HG03097 (cell line): ENCODE results near the gene DNAH10.

Source experiments
- ATAC-seq: cut with Tn5 transposase; IDR thresholded peaks from one replicate; pipeline ENCODE4 v1.9.1; 2021; ENCODE audit not compliant: unreplicated experiment, low FRiP score

The DNAH10 gene

DNA sequence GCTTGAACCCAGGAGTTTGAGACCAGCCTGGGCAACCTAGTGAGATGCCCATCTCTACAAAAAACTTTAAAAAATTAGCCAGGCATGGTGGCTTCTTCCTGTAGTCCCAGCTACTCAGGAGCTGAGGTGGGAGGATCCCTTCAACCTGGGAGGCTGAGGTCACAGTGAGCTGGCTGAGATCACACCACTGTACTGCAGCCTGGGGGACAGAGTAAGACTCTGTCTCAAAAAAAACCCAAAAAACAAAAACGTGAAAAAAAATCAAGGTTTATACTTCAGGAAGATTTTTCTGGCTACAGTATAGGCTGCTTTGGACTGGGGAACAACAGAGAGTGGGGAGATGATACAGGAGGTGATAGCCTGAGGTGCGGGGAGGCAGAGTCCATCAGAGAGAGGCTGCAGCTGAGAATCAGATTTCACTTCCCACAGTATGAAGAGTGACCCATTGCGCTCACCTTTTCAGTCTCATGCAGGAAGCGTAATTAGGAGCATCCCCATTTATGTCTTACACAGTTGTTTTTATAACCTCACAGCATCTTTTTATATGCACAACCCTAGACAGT is 28.9 kb downstream of the DNAH10 start:
- no peak for ATAC-seq

DNA sequence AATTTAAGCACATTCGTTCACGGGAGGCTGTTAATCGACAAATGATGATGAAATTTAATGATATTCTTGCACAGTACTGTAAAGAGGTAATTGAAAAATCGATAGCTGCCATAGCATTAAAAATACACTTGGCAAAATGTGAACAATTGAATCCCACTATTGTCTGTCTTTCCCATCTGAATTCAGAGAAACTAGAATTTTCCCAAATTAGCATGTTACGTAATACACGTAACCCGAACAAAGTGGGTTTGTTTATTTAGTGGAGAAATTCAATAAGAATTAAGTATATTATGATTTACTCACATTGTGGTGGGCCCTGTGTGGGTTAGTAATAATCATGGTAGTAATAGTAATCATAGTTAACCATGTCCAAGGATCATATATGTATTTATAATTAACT is 31.9 kb downstream of the DNAH10 start:
- ATAC-seq, result no peak

DNA sequence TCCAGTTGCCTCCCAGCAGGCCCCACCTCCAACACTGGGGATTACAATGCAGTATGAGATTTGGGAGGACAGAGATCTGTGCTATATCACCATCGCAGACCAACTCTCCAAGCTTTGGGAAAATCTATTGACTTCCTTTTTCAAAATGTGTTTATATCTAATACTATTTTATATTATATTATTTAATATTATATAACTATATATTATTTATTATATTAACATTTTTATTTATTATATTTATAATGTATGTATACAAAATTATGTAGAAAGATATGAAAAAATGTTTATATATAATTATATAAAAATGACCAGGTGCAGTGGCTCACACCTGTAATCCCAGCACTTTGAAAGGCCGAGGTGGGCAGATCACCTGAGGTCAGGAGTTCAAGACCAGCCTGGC is 36.4 kb downstream of the DNAH10 start:
- ATAC-seq, result no peak

DNA sequence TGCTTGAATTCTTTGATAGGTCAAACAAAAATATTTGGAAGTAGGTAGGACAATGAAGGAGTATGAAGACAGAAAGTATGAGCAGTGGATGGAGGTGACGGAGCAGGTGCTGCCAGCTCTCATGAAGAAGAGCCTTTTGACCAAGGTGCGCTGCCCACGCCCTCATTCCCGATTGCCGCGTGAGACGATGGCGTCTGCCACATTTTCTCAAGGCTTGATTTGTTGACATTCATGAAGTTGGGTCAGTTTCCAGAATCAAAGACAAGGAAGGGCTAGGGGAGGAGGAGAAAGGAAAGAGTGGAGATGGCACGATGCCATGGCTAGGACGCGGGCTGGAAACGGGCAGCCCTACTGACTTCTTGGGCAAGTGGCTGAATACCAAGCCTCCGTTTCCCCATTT is 37.1 kb downstream of the DNAH10 start:
- no peak for ATAC-seq

DNA sequence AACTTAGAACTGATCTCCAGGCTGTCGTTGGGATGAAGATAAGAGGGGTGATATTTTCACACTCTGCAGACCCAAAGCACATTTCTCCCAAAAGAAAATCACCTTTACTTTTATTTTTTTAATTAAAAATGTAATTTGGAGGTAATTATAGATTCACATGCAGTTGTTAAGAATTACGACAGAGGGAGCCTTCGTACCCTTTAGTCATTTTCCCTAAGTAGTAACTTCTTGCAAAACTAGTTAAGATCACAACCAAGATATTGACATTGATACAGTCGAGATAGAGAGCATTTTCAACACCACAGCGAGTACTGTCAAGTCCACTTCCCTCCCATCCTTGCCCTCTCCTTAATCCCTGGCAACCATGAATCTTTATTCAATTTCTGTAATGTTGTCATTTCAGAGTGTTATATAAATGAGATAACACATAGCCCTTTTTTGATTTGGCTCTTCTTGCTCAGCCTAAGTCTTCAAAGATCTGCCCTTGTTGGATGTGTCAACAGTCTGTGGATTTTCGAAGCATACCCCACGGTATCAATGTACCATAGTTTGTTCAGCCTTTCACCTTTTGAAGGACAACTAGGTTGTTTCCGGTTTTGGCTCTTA is 39.6 kb downstream of the DNAH10 start:
- no peak for ATAC-seq

DNA sequence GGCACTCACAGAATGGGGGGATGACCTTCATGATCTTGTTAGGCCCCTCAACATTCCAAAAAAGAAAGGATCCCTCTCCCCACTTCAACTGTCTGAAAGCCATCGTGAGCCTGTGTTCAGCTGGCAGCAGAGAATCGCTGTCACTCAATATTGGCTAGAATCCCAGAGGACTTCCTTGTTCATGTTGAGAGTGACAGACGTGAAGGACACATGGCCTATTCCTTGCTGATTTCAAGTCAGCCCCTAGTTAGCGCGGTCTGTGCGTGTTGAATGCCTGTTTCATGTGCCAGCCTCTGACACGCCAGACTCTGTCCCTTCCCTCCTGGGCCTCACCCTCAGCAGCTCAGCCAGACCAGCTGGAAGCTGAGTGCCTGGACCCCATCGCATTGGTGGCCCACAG is 43.1 kb downstream of the DNAH10 start:
- no peak for ATAC-seq

DNA sequence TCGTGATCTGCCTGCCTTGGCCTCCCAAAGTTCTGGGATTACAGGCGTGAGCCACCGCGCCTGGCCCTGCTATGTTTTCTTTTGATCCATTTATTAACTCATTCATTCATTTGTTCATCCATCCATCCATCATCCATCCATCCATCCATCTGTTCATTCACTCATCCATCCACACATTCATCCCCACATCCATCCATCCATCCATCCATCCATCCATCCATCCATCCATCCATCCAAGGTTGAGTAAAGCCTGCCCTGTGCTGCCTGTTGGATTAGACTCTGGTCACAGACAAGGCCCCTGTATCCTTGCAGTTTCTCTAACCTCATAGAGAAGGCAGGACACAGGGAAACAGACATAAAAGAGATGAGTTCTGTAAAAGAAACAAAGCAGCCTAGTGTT is 44.9 kb downstream of the DNAH10 start:
- no peak for ATAC-seq

DNA sequence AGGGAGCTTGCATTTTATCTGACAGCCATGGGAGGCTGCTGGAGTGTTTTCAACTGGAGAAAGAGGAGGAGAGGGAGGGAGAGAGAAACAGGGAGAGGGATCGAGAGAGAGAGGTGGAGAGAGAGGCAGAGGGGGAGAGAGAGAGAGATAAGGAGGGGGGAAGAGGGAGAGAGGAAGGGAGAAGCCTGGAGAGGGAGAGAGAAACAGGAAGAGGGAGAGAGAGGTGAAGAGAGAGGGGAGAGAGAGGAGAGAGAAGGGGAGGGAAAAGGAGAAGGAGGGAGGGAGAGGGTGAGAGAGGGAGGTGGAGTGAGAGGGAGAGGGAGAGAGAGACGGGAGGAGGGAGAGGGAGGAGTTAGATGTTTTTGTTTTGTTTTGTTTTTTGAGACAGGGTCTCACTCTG is 45.6 kb downstream of the DNAH10 start:
- ATAC-seq, result no peak

DNA sequence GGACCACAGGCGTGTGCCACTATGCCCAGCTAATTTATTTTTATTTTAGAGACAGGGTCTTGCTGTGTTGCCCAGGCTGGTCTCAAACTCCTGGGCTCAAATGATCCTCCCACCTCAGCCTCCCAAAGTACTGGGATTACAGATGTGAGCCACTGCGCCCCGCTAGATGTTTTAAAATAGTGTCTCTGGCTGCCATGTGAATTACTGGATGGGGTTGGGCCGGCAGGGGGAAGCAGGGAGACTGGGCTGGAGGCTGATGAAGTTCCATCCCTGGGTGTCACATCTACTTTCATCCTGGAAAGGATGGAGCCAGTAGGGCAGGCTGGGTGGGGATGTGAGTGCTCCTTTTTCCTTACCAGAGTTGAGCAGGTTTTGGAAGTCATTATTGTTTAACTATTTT is 46.1 kb downstream of the DNAH10 start:
- no peak for ATAC-seq

DNA sequence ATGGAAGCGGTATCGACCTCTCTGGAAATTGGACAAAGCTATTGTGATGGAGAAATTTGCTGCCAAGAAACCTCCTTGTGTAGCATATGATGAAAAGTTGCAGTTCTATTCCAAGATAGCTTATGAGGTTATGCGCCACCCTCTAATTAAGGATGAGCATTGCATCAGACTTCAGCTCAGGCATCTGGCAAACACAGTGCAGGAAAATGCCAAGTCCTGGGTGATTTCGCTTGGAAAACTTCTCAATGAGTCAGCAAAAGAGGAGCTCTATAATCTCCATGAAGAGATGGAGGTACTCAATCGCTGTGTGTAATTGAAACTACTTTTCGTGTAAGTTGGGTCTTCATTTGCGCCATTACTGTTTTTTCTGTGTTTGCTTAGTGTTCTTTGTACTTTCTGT is 51.2 kb downstream of the DNAH10 start:
- no peak for ATAC-seq

DNA sequence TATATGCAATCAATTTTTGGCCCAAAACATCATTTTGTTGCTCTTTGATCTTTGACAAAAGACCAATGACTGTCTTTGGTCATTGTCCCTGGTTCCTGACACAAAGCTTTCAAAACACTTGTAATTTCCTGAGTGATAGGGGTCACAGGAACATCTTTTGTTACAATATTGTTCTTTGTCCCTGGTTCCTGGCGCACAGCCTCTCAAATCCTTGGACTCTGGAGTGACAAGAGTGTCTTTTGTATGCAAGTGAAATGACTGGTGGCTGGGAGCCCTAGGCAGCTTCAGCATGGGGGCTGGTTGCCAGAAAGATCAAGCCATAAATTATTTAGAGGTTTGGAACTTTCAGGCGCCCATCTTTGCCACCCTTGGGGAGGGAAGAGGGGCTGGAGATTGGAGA is 53.9 kb downstream of the DNAH10 start:
- ATAC-seq, result no peak

DNA sequence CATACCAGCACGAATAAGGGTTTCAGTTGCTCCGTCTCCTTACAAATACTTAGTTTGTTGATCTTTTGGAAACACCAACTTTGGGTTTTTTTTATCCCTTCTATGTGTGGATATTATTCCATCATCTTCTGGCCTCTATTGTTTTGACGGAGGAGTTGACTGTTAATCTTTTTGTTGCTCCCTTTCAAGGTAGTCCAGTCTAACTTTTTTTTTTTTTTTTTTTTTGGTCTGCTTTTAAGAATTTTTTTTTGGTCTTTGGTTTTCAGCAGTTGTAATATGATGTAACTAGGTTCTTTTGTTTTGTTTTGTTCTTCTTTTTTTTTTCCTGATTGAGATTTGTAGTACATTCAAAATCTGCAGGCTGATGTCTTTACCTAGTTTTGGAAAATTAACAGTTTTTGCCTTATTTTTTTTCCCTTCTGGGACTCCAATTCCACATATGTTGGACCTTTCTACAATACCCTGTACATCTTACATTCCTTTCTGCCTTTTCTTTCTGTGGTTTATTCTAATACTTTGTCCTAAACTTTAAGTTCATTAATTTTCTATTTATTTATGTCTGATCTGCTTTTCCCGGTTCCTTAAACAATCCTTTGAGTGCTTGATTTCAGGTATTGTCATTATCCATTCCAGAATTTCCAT is 54.9 kb downstream of the DNAH10 start:
- no peak for ATAC-seq

DNA sequence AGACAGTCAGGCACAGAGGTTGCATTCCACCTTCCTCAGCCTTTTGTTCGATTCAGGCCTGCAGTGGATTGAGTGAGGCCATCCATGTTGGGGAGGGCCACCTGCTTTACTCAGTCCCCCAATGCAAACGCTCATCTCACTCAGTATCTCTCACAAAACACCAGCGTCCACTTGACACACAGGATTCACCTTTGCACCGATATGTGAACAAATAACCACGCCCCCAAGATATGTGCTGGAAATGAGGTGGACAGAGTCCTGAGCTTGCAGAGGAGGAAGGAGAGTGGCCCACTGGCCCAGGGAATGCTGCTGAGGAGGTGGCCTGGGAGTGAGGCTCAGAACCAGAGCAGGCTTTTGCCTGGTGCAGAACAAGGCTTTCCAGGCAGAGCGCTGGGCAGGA is 60.7 kb downstream of the DNAH10 start:
- ATAC-seq, result no peak

DNA sequence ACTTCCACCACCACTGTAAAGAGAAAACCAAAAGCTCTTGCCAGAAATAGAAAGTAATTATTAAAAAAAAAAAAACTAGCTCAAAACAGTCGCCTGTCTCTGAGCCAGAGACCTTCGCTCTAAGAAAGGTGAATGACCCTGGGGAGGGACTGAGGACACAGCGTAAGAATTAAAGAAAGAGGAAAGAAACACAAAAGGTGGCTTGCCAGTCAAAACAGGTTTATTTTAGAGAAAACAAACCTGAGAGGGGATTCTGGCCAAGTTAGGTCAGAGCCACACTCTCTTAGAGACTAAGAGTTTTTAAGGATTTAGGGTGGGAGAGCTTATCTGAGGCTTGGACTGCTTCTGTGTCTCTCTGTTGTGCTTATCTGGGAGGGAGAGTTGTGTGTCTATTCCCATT is 66.0 kb downstream of the DNAH10 start:
- no peak for ATAC-seq

DNA sequence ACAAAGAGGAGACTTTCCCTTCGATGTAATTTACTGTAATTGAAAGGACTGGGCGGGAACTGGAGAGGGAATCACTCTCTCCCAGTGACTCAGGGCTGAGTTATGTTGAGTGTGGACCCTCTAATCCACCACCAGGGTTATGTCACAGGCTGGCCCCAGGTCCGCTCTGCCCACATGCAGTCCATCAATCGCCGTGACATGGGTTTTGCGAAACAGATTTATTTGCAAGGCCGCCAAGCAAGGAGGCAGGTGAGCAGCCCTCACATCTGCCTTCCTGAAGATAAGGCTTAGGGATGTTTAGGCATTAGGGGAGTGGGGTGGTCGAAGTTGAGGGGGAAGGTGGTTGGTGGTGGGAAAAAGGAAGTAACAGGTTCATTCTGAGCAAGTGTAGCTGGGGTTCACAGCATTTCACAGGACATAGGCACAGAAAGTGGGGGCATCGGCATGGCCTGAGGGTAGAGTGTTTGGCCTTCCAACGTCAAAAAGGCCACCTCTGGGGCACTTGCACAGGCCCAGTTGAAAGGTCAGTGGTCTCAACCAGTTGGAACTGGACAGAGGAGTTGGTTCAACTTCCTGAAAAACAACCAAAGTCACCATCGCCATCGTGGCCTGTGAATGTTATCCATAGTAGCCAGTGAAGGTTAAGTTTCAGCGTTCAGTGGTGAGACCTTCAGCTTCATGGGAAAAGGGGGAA is 66.9 kb downstream of the DNAH10 start:
- ATAC-seq, result no peak

DNA sequence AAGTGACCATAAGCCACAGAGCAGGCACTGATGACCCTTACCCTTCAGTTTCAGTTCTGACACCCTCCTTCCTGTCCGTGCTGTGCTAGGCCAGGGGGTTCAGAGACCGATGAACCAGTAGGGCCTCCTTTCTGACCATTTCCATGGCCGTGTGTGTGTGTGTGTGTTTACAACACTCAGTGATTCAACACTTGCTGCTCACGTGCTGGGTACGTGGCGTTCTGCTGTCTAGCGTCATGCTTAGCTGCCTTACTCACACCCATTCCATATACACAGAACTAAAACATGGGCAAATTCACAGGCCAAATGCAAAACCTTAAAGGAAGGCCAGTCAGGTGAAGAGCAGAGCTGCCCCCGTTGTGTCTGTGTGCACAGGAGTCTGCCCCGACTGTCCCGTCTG is 67.5 kb downstream of the DNAH10 start:
- no peak for ATAC-seq

DNA sequence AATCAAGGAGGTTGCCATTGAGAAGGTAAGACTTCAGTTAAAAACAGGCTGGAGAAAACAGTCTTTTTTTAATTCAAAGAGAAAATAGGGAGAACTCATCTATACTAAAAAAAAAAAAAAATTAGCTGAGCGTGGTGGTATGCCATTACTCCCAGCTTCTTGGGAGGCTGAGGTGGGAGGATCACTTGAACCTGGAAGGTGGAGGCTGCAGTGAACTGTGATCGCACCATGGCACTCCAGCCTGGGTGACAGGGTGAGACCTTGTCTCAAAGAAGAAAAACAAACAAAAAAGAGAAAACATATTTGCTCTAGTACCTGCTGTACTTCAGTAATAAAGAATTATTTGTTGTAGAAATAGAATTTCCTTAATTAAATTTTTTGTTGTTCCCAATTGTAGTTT is 68.6 kb downstream of the DNAH10 start:
- ATAC-seq, result no peak

DNA sequence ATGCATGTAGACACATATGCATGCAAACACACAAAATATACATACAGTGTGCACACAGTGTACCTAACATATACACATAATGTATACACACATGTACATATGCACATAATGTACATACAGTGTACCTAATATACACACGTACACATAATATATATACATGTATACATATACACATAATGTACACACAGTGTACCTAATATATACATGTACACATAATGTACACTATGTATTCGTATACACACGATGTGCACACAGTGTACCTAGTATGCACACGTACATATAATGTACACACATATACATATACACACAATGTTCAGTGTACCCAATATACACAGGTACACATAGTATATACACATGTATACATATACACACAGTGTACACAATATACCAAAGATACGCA is 70.0 kb downstream of the DNAH10 start:
- ATAC-seq, result no peak

DNA sequence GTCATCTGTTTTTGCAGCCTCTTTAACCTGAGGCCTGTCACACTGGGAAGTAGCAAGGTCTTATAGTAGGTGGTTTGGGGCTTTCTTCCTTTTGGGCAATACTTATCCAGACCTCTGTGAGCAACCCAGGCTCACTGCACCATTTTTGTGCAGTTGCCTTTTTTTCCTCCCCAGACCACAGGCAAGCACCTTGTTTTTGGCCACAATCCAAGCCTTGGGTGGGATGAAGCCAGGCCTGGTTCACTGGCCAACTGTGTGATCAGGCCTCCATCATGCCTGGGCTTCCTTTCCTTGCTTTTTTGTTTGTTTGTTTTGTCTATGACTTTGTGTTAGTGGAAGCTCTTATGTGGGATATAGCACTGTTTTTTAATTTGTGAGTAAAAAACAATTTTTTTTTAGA is 71.7 kb downstream of the DNAH10 start:
- ATAC-seq, result no peak

DNA sequence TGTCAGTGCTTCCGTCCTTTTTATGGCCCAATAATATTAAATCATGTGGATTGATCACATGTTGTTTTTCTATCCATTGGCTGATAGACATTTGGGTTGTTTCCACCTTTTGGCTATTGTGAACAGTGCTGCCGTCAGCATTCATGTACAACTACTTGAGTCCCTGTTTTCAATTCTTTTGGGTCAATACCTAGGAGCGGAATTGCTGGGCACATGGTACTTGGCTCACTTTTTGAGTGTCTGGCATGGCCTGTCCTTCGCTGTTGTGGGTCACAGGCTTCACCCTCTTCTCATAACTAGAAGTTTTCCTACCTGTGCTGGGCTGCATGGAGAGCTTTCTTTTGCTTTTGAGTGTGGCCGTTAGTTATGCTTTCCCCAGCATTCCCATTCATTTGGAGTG is 72.7 kb downstream of the DNAH10 start:
- no peak for ATAC-seq

DNA sequence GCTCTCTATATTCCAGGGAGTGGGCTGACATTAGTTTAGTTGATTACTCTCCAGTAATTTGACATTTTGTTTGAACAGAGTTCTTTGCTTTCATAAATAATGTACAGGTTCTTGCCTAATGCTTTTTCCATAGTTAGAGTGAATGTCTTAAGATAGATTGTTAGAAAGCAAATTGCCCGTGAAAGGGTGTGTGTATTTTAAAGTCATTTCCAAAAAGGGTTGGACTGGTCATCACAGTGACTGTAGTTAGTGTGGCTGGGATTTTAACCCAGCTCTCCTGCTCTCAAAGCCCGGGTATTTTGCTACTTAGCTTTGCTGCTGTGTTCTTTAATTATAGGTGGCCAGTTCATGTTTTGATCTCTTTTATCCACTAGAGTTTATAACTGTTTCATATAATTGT is 74.2 kb downstream of the DNAH10 start:
- ATAC-seq, result no peak

DNA sequence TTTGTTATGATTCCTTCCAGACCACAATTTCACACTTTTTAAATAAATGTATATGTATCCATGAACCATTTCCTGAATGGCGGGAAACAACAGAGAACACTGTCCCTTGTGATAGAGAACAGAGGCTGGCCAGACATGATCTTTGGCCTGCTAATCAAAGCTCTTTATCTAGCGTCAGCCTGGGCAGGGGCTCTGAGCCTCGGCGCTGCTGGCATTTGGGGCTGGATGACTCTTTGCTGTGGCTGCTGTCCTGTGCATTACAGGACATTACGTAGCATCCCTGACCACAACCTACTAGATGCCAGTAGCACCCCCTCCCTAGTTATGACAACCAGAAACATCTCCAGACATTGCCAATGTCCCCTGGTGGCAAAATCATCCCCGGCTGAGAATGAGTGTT is 77.7 kb downstream of the DNAH10 start:
- no peak for ATAC-seq
